Neural progenitor cell (in vitro differentiated cells): ENCODE measurements around the gene ANO10. TPM values are rescaled to one million over a fixed set of nuclear protein-coding genes. Genes with fewer than 3 reads are reported as not detected.
A peak's percentile ranks its signal among the peaks of the same experiment; 100 is the strongest.

Experiments
- DNase-seq: peaks from one replicate; pipeline ENCODE4 v3.0.0-alpha.2; 2016; ENCODE audit warnings: low spot score
- H2AFZ ChIP-seq: fragments of 200-600 bp; sonication (generic); replicated peaks from 2 replicates; pipeline ENCODE4 v1.6.1; 2016; ENCODE audit warnings: antibody characterized with exemption
- H3F3A ChIP-seq: fragments of 200-600 bp; sonication (generic); 2 replicates; pipeline ENCODE4 v1.6.1; 2016; ENCODE audit warnings: antibody characterized with exemption, low read depth
- H3K27ac ChIP-seq: fragments of 200-600 bp; sonication (generic); 2 replicates; pipeline ENCODE4 v1.5.1; 2016; ENCODE audit warnings: mild to moderate bottlenecking
- H3K27me3 ChIP-seq: fragments of 200-600 bp; sonication (generic); 2 replicates; pipeline ENCODE4 v1.6.1; 2016; ENCODE audit warnings: mild to moderate bottlenecking, moderate library complexity
- H3K36me3 ChIP-seq: fragments of 200-600 bp; sonication (generic); 2 replicates; pipeline ENCODE4 v1.5.1; 2016
- H3K4me1 ChIP-seq: fragments of 200-600 bp; sonication (generic); 2 replicates; pipeline ENCODE4 v1.6.1; 2016; ENCODE audit warnings: mixed run types
- H3K4me2 ChIP-seq: fragments of 200-600 bp; sonication (generic); 2 replicates; pipeline ENCODE4 v1.6.1; 2016
- H3K4me3 ChIP-seq: fragments of 200-600 bp; sonication (generic); 2 replicates; pipeline ENCODE4 v1.5.1; 2016
- H3K79me2 ChIP-seq: fragments of 200-600 bp; sonication (generic); 2 replicates; pipeline ENCODE4 v1.6.1; 2016; ENCODE audit warnings: low read depth
- H3K9ac ChIP-seq: fragments of 200-600 bp; sonication (generic); 2 replicates; pipeline ENCODE4 v1.6.1; 2016
- H3K9me3 ChIP-seq: fragments of 200-600 bp; sonication (generic); 2 replicates; pipeline ENCODE4 v1.5.1; 2016; ENCODE audit warnings: low read depth
- H4K20me1 ChIP-seq: fragments of 200-600 bp; sonication (generic); 2 replicates; pipeline ENCODE4 v1.6.1; 2016; ENCODE audit warnings: low read depth
- H3K27ac Mint-ChIP-seq: 3 replicates; pipeline ENCODE4 v1.8.0; 2021; ENCODE audit warnings: mixed read lengths
- H3K27me3 Mint-ChIP-seq: 2 replicates; pipeline ENCODE4 v1.8.0; 2022; ENCODE audit warnings: low read depth, mild to moderate bottlenecking, inconsistent platforms, moderate library complexity, mixed read lengths; ENCODE audit not compliant: insufficient read depth
- H3K36me3 Mint-ChIP-seq: 3 replicates; pipeline ENCODE4 v1.8.0; 2021; ENCODE audit warnings: mixed read lengths
- H3K4me1 Mint-ChIP-seq: 3 replicates; pipeline ENCODE4 v1.8.0; 2021; ENCODE audit warnings: mixed read lengths
- H3K4me3 Mint-ChIP-seq: 3 replicates; pipeline ENCODE4 v1.8.0; 2021; ENCODE audit warnings: mild to moderate bottlenecking, moderate library complexity, mixed read lengths
- H3K9me3 Mint-ChIP-seq: 3 replicates; pipeline ENCODE4 v1.8.0; 2020; ENCODE audit warnings: mixed read lengths
- EZH2 ChIP-seq: fragments of 200-600 bp; sonication (generic); IDR thresholded peaks from 2 replicates; pipeline ENCODE4 v1.6.1; 2017; ENCODE audit warnings: antibody characterized with exemption, mild to moderate bottlenecking, moderate library complexity
- EZH2phosphoT487 ChIP-seq: fragments of 200-600 bp; sonication (generic); IDR thresholded peaks from 2 replicates; pipeline ENCODE4 v1.6.1; 2017; ENCODE audit warnings: antibody characterized with exemption
- total RNA-seq: library from RNA; depleted of rRNA; stranded (reverse); fragments of >200 nt; gene quantifications from 2 replicates; pipeline ENCODE4 v1.2.3, GENCODE V29; 2015; ENCODE audit warnings: low replicate concordance
- TF ChIP-seq, protein P1 (sequence below): fragments of 200-600 bp; sonication (generic); IDR thresholded peaks from 2 replicates; pipeline ENCODE4 v1.5.1; 2017; ENCODE audit warnings: antibody characterized with exemption, mild to moderate bottlenecking

The ANO10 gene
- total RNA-seq, 1 donor from 2014 or later, result 44.4 TPM

- H3K36me3 Mint-ChIP-seq, result peaks cover 19% of the 10 kb centered on the region
- H3K9me3 ChIP-seq, result no peaks in the 10 kb centered on the region
- DNase-seq, result no peak
- H3K27ac Mint-ChIP-seq, result no peak overlapping the region
- no peak for TF ChIP-seq EZH2phosphoT487
- no peaks in the 10 kb centered on the region for H3K27me3 Mint-ChIP-seq
- H3K27me3 ChIP-seq, result no peaks in the 10 kb centered on the region
- H3K4me1 Mint-ChIP-seq, result peaks cover 9% of the 10 kb centered on the region
- H3K9me3 Mint-ChIP-seq, result peaks cover 11% of the 10 kb centered on the region
- no peak overlapping the region for H3K9ac ChIP-seq
- H2AFZ ChIP-seq, result no peak overlapping the region
- H3K36me3 ChIP-seq, result peaks cover 7% of the 10 kb centered on the region
- H3K4me1 ChIP-seq, result peaks cover 13% of the 10 kb centered on the region
- H3K79me2 ChIP-seq, result no peaks in the 10 kb centered on the region
- H3K4me3 Mint-ChIP-seq, result no peak overlapping the region
- no peaks in the 10 kb centered on the region for H3F3A ChIP-seq
- H3K4me3 ChIP-seq, result no peak overlapping the region
- no peaks in the 10 kb centered on the region for H4K20me1 ChIP-seq
- no peak overlapping the region for H3K4me2 ChIP-seq
- H3K27ac ChIP-seq, result no peak overlapping the region
Measured at GRCh38 chr3:43587303-43587702, 34.5 kb downstream of the ANO10 start.

- Histone ChIP-seq H3K4me3 (no peak overlapping the region), H3K9me3 (no peaks in the 10 kb centered on the region), H3K4me1 (peaks cover 13% of the 10 kb centered on the region), H3F3A (no peaks in the 10 kb centered on the region), H3K79me2 (no peaks in the 10 kb centered on the region), H3K27ac (no peak overlapping the region), H3K4me2 (no peak overlapping the region), H3K36me3 (no peaks in the 10 kb centered on the region), H3K9ac (no peak overlapping the region), H4K20me1 (no peaks in the 10 kb centered on the region), H2AFZ (no peak overlapping the region), H3K27me3 (no peaks in the 10 kb centered on the region)
- no peaks in the 10 kb centered on the region for H3K9me3 Mint-ChIP-seq
- H3K4me3 Mint-ChIP-seq, result no peak overlapping the region
- peaks cover 9% of the 10 kb centered on the region for H3K4me1 Mint-ChIP-seq
- DNase-seq, result no peak
- H3K36me3 Mint-ChIP-seq, result peaks cover 5% of the 10 kb centered on the region
- H3K27ac Mint-ChIP-seq, result no peak overlapping the region
- H3K27me3 Mint-ChIP-seq, result no peaks in the 10 kb centered on the region
- TF ChIP-seq, protein P1, sequence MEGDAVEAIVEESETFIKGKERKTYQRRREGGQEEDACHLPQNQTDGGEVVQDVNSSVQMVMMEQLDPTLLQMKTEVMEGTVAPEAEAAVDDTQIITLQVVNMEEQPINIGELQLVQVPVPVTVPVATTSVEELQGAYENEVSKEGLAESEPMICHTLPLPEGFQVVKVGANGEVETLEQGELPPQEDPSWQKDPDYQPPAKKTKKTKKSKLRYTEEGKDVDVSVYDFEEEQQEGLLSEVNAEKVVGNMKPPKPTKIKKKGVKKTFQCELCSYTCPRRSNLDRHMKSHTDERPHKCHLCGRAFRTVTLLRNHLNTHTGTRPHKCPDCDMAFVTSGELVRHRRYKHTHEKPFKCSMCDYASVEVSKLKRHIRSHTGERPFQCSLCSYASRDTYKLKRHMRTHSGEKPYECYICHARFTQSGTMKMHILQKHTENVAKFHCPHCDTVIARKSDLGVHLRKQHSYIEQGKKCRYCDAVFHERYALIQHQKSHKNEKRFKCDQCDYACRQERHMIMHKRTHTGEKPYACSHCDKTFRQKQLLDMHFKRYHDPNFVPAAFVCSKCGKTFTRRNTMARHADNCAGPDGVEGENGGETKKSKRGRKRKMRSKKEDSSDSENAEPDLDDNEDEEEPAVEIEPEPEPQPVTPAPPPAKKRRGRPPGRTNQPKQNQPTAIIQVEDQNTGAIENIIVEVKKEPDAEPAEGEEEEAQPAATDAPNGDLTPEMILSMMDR, result no peak
- TF ChIP-seq EZH2phosphoT487, result no peak
- TF ChIP-seq EZH2, result no peak
Measured at GRCh38 chr3:43584043-43584826, 37.6 kb downstream of the ANO10 start.

GRCh38 chr3:43583481-43583880 lies 38.3 kb downstream of the ANO10 start:
- Histone ChIP-seq H3K4me1 (peaks cover 13% of the 10 kb centered on the region), H3K27ac (no peak overlapping the region), H3K27me3 (no peaks in the 10 kb centered on the region), H3K9me3 (no peaks in the 10 kb centered on the region), H3K36me3 (no peaks in the 10 kb centered on the region), H2AFZ (no peak overlapping the region), H3K4me3 (no peak overlapping the region), H4K20me1 (no peaks in the 10 kb centered on the region), H3K4me2 (no peak overlapping the region), H3F3A (no peaks in the 10 kb centered on the region), H3K79me2 (no peaks in the 10 kb centered on the region), H3K9ac (no peak overlapping the region)
- H3K9me3 Mint-ChIP-seq, result no peaks in the 10 kb centered on the region
- DNase-seq, result no peak
- H3K36me3 Mint-ChIP-seq, result peaks cover 5% of the 10 kb centered on the region
- TF ChIP-seq EZH2, result no peak
- TF ChIP-seq, protein P1, result peak; percentile 12
- no peaks in the 10 kb centered on the region for H3K27me3 Mint-ChIP-seq
- H3K4me1 Mint-ChIP-seq, result peaks cover 9% of the 10 kb centered on the region
- peak overlapping the region; percentile 21 for H3K27ac Mint-ChIP-seq
- H3K4me3 Mint-ChIP-seq, result no peak overlapping the region

GRCh38 chr3:43582866-43583265 lies 38.9 kb downstream of the ANO10 start:
- Histone ChIP-seq H3K9me3 (no peaks in the 10 kb centered on the region), H3K27ac (no peak overlapping the region), H3K9ac (no peak overlapping the region), H3K4me2 (no peak overlapping the region), H3F3A (no peaks in the 10 kb centered on the region), H2AFZ (no peak overlapping the region), H4K20me1 (no peaks in the 10 kb centered on the region), H3K27me3 (no peaks in the 10 kb centered on the region), H3K4me3 (no peak overlapping the region), H3K79me2 (no peaks in the 10 kb centered on the region), H3K36me3 (no peaks in the 10 kb centered on the region), H3K4me1 (peaks cover 13% of the 10 kb centered on the region)
- peaks cover 9% of the 10 kb centered on the region for H3K4me1 Mint-ChIP-seq
- no peak overlapping the region for H3K4me3 Mint-ChIP-seq
- TF ChIP-seq EZH2, result no peak
- TF ChIP-seq, protein P1, result no peak
- no peak for TF ChIP-seq EZH2phosphoT487
- peaks cover 6% of the 10 kb centered on the region for H3K36me3 Mint-ChIP-seq
- H3K9me3 Mint-ChIP-seq, result no peaks in the 10 kb centered on the region
- H3K27ac Mint-ChIP-seq, result no peak overlapping the region
- no peak for DNase-seq
- no peaks in the 10 kb centered on the region for H3K27me3 Mint-ChIP-seq
